ENCODE data around the gene ARHGAP21.

Gene ARHGAP21

GRCh38 chr10:24596217-24596930 is 127.3 kb downstream of the ARHGAP21 start:
- no peak for DNase-seq (ENCODE audit: low read depth)
- H3K4me3 ChIP-seq (ENCODE audit: low read depth, low read length) = no peak overlapping the region
- TF ChIP-seq, protein P1, sequence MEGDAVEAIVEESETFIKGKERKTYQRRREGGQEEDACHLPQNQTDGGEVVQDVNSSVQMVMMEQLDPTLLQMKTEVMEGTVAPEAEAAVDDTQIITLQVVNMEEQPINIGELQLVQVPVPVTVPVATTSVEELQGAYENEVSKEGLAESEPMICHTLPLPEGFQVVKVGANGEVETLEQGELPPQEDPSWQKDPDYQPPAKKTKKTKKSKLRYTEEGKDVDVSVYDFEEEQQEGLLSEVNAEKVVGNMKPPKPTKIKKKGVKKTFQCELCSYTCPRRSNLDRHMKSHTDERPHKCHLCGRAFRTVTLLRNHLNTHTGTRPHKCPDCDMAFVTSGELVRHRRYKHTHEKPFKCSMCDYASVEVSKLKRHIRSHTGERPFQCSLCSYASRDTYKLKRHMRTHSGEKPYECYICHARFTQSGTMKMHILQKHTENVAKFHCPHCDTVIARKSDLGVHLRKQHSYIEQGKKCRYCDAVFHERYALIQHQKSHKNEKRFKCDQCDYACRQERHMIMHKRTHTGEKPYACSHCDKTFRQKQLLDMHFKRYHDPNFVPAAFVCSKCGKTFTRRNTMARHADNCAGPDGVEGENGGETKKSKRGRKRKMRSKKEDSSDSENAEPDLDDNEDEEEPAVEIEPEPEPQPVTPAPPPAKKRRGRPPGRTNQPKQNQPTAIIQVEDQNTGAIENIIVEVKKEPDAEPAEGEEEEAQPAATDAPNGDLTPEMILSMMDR (conservative IDR thresholded peaks at IDR 0.05; ENCODE audit: low read depth, low read length) = no peak

- TF ChIP-seq, protein P1 (conservative IDR thresholded peaks at IDR 0.05; ENCODE audit: low read depth, low read length) = no peak
- no peak overlapping the region for H3K4me3 ChIP-seq (ENCODE audit: low read depth, low read length)
Observed at GRCh38 chr10:24590697-24591457, 132.8 kb downstream of the ARHGAP21 start.

GRCh38 chr10:24589265-24589664 is 134.4 kb downstream of the ARHGAP21 start:
- TF ChIP-seq, protein P1 (conservative IDR thresholded peaks at IDR 0.05; ENCODE audit: low read depth, low read length) = no peak
- no peak for DNase-seq (ENCODE audit: low read depth)
- no peak overlapping the region for H3K4me3 ChIP-seq (ENCODE audit: low read depth, low read length)

More at GRCh38 chr10:24590697-24591457, 132.8 kb downstream of the ARHGAP21 start:
- no peak for DNase-seq (ENCODE audit: low read depth)

DNA sequence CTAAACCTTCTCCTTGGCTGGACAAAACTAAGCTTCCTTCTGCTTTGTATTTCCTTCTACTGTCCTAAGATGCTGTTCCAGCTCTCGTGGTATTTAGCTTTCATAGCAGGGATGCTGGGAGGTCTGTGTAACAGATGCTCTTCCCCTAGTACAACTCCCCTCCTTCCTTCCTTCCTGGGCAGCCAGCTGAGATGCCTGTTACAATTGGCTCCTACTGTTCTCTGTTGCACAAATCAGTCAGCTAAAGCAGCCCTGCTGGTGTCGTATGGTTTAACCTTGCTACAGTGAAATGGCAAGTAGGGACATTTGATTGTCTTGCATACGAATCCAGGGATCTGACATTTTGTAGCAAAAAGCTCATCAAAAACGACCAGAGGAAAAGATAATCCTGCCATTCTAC is 143.8 kb downstream of the ARHGAP21 start:
- peak; percentile 30 for DNase-seq (ENCODE audit: low read depth)
- no peak overlapping the region for H3K4me3 ChIP-seq (ENCODE audit: low read depth, low read length)
- TF ChIP-seq, protein P1 (conservative IDR thresholded peaks at IDR 0.05; ENCODE audit: low read depth, low read length) = no peak

DNA sequence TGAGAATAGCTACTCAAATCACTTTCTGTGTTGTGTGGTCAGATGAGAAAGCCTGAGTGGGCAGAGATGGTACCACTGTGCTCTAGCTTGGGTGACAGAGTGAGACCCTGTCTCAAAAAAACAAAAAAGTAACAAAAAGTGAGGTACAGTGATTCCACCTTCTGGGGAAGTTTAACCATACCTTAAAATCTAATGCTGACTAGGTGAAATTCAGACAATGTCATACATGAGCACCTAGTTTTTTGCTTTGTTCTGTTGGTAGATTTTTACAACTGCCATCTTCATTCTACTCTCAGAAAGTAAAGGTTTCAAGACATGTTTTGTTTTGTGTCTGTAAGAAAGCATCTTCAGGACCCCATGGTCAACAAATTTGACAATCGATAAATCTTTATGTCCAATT is 144.2 kb downstream of the ARHGAP21 start:
- TF ChIP-seq, protein P1 (conservative IDR thresholded peaks at IDR 0.05; ENCODE audit: low read depth, low read length) = no peak
- H3K4me3 ChIP-seq (ENCODE audit: low read depth, low read length) = no peak overlapping the region
- no peak for DNase-seq (ENCODE audit: low read depth)

GRCh38 chr10:24575481-24576002 is 148.1 kb downstream of the ARHGAP21 start:
- no peak for DNase-seq (ENCODE audit: low read depth)

More at GRCh38 chr10:24575481-24576002, 148.1 kb downstream of the ARHGAP21 start:
- TF ChIP-seq, protein P1 (conservative IDR thresholded peaks at IDR 0.05; ENCODE audit: low read depth, low read length) = no peak
- no peak overlapping the region for H3K4me3 ChIP-seq (ENCODE audit: low read depth, low read length)

All from choroid plexus epithelial cell (primary cell).